Stimulated activated CD4-positive, alpha-beta T cell treated with anti-CD3 and anti-CD28 coated beads, Interleukin-2, amount 100 ng/mL, for 48 hours (primary cell): ENCODE data around the gene PTOV1.

Experiments used
- DNase-seq, 2 donors: peaks; one replicate each; pipeline ENCODE4 v3.0.0-alpha.2; 2020

The PTOV1 gene

GRCh38 chr19:49892716-49893115 lies 41.8 kb downstream of the PTOV1 start:
- no peak for DNase-seq

DNA sequence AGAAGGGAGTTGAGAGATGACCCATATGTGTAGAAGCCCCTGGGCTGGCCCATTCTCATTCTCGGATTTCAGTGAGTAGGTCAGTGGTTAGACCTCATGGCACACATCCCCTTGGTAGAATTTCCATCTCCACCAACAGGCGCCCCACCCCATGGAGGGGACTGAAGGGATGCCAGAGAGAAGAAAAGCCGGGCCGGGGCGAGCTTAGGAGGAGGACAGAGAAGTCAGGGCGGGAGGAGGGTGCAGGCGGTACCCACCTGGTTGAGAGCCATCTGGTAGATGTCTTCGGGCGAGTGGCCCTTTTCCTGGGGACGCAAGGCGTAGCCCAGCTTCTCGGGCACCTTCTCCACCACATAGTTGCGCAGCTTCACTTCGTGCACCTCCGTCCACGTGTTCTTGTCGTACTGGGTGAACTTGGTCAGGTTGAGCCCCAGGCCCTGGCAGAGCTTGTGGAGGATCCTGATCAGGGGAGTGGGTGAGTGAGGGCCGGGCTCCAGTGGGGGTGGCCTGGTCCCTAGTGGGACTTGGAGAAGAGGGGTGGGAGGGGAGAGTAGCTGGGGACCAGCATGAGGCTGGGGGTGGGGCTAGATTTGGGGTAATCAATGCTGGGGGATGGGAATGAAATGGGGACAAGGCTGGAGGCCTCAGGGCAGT lies 43.2 kb downstream of the PTOV1 start:
- DNase-seq: no peak

- peak; percentile 37 to 45 for DNase-seq
Measured at GRCh38 chr19:49894879-49895565, 44.1 kb downstream of the PTOV1 start.

DNA sequence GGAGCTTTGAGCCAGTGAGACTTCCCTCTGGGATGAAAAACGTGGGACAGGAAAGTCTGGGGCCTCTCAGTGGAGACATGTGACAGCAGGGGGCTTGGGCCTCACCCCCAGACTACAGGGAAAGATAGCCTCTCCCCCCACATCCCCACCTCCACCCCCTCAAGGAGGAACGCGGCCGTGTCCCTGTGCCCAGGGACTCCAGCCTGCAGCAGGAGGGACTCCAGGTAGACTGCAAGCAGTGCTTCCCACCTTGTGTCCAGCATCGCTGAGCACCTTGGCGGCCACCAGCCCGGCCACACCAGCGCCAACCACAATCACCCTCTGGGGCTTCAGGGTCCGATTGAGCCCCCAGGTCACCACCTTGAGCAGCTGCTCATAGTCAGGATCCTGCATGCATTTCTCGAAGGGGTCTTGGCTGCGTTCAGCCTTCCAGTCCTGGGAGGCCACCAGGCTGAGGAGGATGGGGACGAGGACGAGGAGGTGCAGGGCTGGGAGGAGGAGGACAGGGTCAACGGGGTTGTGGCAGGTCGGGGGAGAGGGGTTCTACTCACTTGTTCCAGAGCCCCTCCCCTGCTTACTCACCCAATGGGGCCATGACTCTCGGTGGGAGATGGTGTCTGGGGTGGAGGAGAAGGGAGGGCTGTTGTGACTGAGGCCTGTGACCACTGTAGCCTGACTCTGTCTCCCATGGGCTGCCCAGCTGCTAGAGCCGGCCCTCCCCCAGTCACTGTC lies 44.8 kb downstream of the PTOV1 start:
- no peak for DNase-seq

- peak; percentile 37 to 46 for DNase-seq
Measured at GRCh38 chr19:49896863-49897621, 46.1 kb downstream of the PTOV1 start, which contains the start of gene IL4I1. TSS of gene IL4I1 (minus strand) at chr19:49896887. CDS start at chr19:49896160, 727 bp downstream.

DNA sequence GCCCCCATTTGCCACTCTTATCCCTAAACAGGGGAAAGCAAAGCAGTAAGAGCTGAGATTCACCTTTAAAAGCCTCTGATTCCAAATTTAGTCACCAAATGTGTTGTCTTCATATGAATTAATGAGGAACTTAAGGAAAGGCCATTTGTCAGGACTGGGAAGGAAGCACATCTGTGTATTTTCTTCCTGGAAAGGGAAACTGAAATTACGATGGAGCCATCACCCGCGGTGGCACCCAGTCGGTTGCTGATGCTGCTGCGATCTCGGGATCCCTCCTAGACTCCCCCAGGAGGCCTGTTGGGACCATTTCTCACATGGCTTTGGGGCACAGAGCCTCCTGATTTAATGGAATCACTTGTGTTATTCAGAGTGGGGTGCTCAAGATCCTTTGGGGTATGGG lies 53.2 kb downstream of the PTOV1 start:
- DNase-seq: no peak

GRCh38 chr19:49906879-49907564 lies 56.1 kb downstream of the PTOV1 start:
- DNase-seq: no peak

DNA sequence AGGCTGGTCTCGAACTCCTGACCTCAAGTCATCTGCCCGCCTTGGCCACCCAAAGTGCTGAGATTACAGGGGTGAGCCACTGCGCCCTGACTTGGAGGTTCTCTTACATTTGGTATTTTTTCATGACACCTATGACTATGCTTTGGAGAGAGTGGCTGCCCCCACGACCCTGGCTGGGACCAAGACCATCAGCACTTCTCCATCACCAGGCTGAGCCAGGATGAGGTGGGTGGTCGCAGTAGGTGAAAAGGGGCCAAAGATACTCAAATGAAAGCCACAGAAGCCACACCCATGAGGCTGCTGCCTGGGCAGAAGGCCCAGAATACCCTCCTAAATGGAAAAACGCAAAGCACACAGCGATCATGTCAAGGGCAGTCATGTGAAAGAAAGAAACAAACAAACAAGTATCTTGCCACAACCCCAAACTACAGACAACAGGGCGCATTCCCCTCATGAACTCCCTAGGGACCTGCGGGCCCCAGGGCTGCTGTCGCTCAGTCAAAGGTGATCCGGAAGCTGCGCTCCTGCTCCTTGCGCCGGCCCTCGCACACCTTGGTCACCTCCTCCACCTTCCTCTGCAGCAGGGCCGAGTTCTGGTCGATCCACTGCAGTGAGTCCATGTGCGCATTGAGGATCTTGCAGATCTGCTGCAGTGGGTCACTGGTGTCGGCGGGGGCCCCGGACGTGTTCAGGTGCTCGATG lies 56.9 kb downstream of the PTOV1 start:
- no peak for DNase-seq

DNA sequence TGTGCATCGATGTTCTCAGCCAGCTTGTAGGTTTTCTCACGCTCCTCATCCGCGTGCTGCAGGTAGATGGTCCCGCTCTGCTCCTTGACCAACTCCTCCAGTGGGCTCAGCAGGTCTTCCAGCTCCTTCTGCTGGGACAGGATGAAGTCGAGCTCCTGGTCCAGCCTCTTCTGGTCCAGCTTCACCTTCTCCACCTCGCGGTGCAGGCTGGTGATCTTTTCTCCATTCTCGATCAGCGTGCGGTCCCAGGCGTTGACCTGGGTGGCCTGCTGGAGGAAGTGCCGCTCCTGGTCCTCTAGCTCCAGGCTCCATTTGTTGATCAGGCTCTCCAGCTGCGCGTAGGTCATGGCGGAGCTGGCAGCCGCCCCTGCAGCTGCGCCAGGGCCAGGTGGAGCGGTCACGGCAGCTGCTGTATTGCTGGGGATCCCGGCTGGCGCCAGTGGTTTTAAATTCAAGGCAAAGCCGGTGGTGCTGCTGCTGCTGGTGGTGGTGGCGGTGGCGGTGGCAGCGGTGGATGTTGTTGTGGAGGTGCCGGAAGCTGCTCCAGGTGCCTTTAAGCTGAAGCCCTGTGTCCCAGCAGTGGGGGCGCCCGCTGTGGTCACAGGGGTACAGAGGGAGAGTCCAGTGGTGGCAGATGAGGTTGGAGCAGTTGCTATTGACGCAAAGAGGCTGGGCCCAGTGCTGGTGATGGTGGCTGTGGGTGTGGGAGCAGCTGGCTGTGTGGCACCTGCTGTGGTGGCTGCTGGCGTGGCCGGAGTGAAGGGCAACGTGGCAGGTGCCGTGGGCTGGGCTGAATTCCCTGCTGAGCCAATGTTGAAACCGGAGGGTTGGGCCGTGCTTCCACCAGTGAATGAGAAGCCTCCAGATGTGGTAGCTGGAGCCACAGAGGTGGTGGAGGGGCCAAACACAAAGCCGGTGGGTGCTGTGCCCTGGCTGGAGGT lies 57.8 kb downstream of the PTOV1 start:
- DNase-seq: no peak

- no peak for DNase-seq
Measured at GRCh38 chr19:49910179-49910578, 59.2 kb downstream of the PTOV1 start.
